HepG2 (cell line): ENCODE measurements around the gene PARP11. TPM values are rescaled to one million over a fixed set of nuclear protein-coding genes. Genes with fewer than 3 reads are reported as not detected.
A peak's percentile ranks its signal among the peaks of the same experiment; 100 is the strongest.

Experiments
- ARID4A ChIP-seq: sonication (generic); formaldehyde crosslinking; IDR thresholded peaks from 2 replicates; pipeline ENCODE4 v1.5.0; 2020; ENCODE audit warnings: mild to moderate bottlenecking, missing genetic modification reagents, borderline replicate concordance
- DMAP1 ChIP-seq: IDR thresholded peaks from 2 replicates; pipeline ENCODE4 v1.6.1; 2016
- GRHL1 ChIP-seq: sonication (generic); formaldehyde crosslinking; conservative IDR thresholded peaks from 2 replicates; pipeline ENCODE4 v1.8.0; 2022; ENCODE audit warnings: missing genetic modification reagents
- HNRNPUL1 ChIP-seq: fragments of 200-400 bp; formaldehyde crosslinking; IDR thresholded peaks from 2 replicates; pipeline ENCODE4 v1.6.1; 2017; ENCODE audit warnings: low read depth, mild to moderate bottlenecking, low read length, moderate library complexity
- KDM5A ChIP-seq: fragments of 200-600 bp; sonication (generic); IDR thresholded peaks from 2 replicates; pipeline ENCODE4 v1.7.0; 2018; ENCODE audit warnings: antibody characterized with exemption, mild to moderate bottlenecking, low read length, borderline replicate concordance
- MAZ ChIP-seq, 2 experiments: sonication (generic) in 1 of 2; formaldehyde crosslinking in 1 of 2; IDR thresholded peaks; 2 replicates each; pipeline versions ENCODE4 v1.5.0 to v1.6.1; 2012 to 2020; ENCODE audit warnings: low read depth in 2 of 2, mild to moderate bottlenecking in 2 of 2, borderline replicate concordance in 1 of 2, improper control_type of control experiment in 1 of 2, low read length in 1 of 2, missing genetic modification reagents in 1 of 2, moderate library complexity in 1 of 2
- SIN3A ChIP-seq: IDR thresholded peaks from 2 replicates; pipeline ENCODE4 v1.6.1; 2011; ENCODE audit warnings: low read depth, mild to moderate bottlenecking, control low read depth, low read length, borderline replicate concordance
- SP1 ChIP-seq, 2 experiments: fragments of 450-650 bp in 1 of 2; sonication (generic) in 1 of 2; formaldehyde crosslinking in 1 of 2; IDR thresholded peaks; 2 replicates each; pipeline versions ENCODE4 v1.4.0 to v1.6.1; 2016 to 2020; ENCODE audit warnings: missing genetic modification reagents in 1 of 2
- SP4 ChIP-seq: sonication (generic); formaldehyde crosslinking; IDR thresholded peaks from 2 replicates; pipeline ENCODE4 v1.8.1; 2023; ENCODE audit warnings: mild to moderate bottlenecking, missing genetic modification reagents
- ZNF407 ChIP-seq: sonication (generic); formaldehyde crosslinking; IDR thresholded peaks from one replicate; pipeline ENCODE4 v1.5.1; 2020; ENCODE audit warnings: mild to moderate bottlenecking, missing genetic modification reagents; ENCODE audit errors: not compliant biosample characterization
- ZNF414 ChIP-seq: sonication (generic); formaldehyde crosslinking; IDR thresholded peaks from 2 replicates; pipeline ENCODE4 v1.5.0; 2020; ENCODE audit warnings: missing genetic modification reagents
- polyA plus RNA-seq, 8 experiments: library from polyadenylated mRNA; depleted of rRNA in 3 of 8; stranded (reverse) in 7 of 8; unstranded in 1 of 8; fragments of >200 nt; fragmentation: Illumina TruSeq in 4 of 8; extraction: Trizol in 4 of 8; gene quantifications; 2 replicates each; pipeline versions ENCODE4 v1.2.1 to v1.2.3, GENCODE V29; 2011 to 2016; ENCODE audit warnings: low read depth in 4 of 8, missing spikeins in 1 of 8, mixed read lengths in 1 of 8; ENCODE audit not compliant: insufficient read depth in 1 of 8
- total RNA-seq, 5 experiments: library from RNA; depleted of rRNA; stranded (reverse); fragments of >200 nt; fragmentation: Illumina TruSeq; extraction: Trizol; gene quantifications; 2 replicates each; pipeline ENCODE4 v1.2.3, GENCODE V29; 2016; ENCODE audit warnings: low read depth in 1 of 5

Gene PARP11
- total and polyA plus RNA-seq, 2 of the 13 experiments (the other 11 are each of a cell fraction or from before 2014, with no cell fraction given): 4.0 to 7.6 TPM

DNA sequence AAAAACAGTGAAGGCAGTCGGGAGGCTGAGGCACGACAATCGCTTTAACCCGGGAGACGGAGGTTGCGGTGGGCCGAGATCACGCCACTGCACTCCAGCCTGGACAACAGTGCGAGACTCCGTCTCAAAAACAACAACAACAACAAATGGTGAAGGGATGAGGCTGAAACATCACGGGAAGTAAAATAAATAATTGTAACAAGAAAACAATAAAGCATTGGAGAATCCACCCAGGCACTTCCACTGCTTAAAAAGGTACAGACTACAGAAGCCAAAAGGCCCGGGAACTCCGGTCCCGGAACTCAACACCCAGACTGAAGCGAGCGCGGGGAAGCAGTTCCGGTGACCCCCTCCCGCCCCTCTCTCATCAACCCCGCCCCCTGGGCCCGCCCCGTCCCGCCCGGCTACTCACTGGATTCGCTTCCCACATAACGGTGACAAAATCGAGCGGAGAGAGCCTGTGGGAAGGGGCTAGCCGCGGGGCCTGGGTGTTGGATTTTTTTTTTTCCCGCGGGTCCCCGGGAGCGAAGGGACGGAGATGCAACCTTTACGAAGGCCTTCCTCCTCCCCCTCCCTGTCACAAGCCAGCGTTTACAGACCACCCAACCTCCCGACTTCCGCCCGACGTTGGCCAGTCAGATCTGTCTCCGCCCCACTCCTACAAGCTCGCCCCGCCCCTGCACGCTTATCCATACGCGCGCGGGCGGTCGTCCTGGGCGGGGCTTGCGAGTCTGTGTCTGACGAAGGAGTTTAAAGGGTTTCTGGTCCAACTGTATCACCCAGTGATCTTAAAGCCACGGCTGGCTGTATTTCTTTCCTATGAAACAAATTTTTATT, at the start of gene PARP11 (continued):
- TF ChIP-seq DMAP1 (peak; percentile 56), ZNF407 (CRISPR knock-in tag) (no peak), SP4 (CRISPR knock-in tag) (peak; percentile 81), HNRNPUL1 (no peak), ARID4A (CRISPR knock-in tag) (peak; percentile 59; the same call in 1 of the 2 replicates), SIN3A (0 out of 2 replicates have a peak, but pooled peaks have one; percentile 9), ZNF414 (CRISPR knock-in tag) (peak; percentile 30; the same call in 1 of the 2 replicates), SP1 (IDR thresholded peaks at IDR 0.05) (no peak), SP1 (CRISPR knock-in tag; IDR thresholded peaks at IDR 0.05) (peak; percentile 82), MAZ (IDR thresholded peaks at IDR 0.05; ENCODE audit: borderline replicate concordance, low read depth, low read length) (peak; percentile 70; the same call in 1 of the 2 replicates), MAZ (CRISPR knock-in tag; IDR thresholded peaks at IDR 0.05; ENCODE audit: low read depth) (peak; percentile 46; the same call in 1 of the 2 replicates), KDM5A (peak; percentile 60), GRHL1 (no peak)
